AG04450 (cell line): ENCODE measurements around the gene SLC12A7. TPM values are rescaled to one million over a fixed set of nuclear protein-coding genes. Genes with fewer than 3 reads are reported as not detected.

Source experiments
- CTCF ChIA-PET: fragments of 300-600, 350-600 bp; formaldehyde crosslinking; extraction: SDS; loops from one replicate; lab custom pipeline; 2022; ENCODE audit warnings: antibody characterized with exemption, inconsistent platforms; lab: Charles Lee
- POLR2A ChIA-PET: fragments of 350-600 bp; formaldehyde crosslinking; extraction: SDS; loops from one replicate; lab custom pipeline; 2021; ENCODE audit warnings: antibody characterized with exemption, inconsistent platforms; lab: Yijun Ruan, JAX
- DNase-seq: peaks from one replicate; pipeline ENCODE4 v3.0.0-alpha.2; 2011; ENCODE audit warnings: low read depth, low spot score
- H3K27ac ChIP-seq: one replicate; pipeline ENCODE4 v1.5.1; 2012; ENCODE audit warnings: low read depth, low read length, control low read depth
- H3K27me3 ChIP-seq: one replicate; pipeline ENCODE4 v1.6.0; 2012; ENCODE audit warnings: low read length; ENCODE audit not compliant: control insufficient read depth, insufficient read depth
- H3K4me3 ChIP-seq: 2 replicates; pipeline ENCODE4 v1.5.1; 2011; ENCODE audit warnings: mild to moderate bottlenecking, low read depth, low read length, control low read depth
- H3K9me3 ChIP-seq: 2 replicates; pipeline ENCODE4 v1.5.1; 2012; ENCODE audit warnings: low read length; ENCODE audit not compliant: control insufficient read depth, insufficient read depth
- CTCF ChIP-seq: IDR thresholded peaks from 2 replicates; pipeline ENCODE4 v1.5.1; 2011; ENCODE audit warnings: low read depth, low read length, control low read depth, inconsistent platforms
- polyA plus RNA-seq: library from polyadenylated mRNA; depleted of rRNA; stranded (reverse); fragments of >200 nt; gene quantifications from 2 replicates; pipeline ENCODE4 v1.2.3, GENCODE V29; 2011

SLC12A7 gene
- polyA plus RNA-seq, 1 experiment: 0.56 TPM

GRCh38 chr5:1060535-1060981, 51.3 kb downstream of the SLC12A7 start:
- CTCF ChIA-PET: no interaction called here
- Histone ChIP-seq H3K27me3 (no peaks in the 10 kb centered on the region), H3K4me3 (no peak overlapping the region), H3K27ac (no peak overlapping the region), H3K9me3 (peaks cover 87% of the 10 kb centered on the region)
- TF ChIP-seq CTCF: no peak
- no peak for DNase-seq
- POLR2A ChIA-PET: no interaction called here

DNA sequence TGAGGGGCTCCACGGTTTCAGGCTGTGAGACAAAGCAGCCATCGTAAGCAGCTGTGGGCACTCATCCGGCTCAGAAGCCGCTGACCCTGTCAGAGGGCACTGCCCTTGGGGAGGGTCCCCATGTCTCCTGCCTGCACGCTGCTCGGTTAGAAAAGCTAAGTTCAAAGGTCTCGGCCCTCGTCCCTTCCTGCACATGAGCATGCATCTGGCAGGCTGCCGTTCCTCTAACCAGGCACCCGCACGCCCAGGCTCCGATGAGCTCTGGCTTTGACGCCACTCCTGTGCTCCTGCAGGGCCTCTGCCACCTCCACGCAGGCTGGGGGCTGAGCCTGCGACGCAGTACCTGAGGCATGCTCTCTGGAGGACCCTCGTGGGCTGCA, 52.0 kb downstream of the SLC12A7 start:
- no peak for TF ChIP-seq CTCF
- POLR2A ChIA-PET: no interaction called here
- H3K27me3 ChIP-seq: no peaks in the 10 kb centered on the region
- peaks cover 81% of the 10 kb centered on the region for H3K9me3 ChIP-seq
- no peak overlapping the region for H3K27ac ChIP-seq
- no peak overlapping the region for H3K4me3 ChIP-seq
- CTCF ChIA-PET: no interaction called here
- DNase-seq: no peak

DNA sequence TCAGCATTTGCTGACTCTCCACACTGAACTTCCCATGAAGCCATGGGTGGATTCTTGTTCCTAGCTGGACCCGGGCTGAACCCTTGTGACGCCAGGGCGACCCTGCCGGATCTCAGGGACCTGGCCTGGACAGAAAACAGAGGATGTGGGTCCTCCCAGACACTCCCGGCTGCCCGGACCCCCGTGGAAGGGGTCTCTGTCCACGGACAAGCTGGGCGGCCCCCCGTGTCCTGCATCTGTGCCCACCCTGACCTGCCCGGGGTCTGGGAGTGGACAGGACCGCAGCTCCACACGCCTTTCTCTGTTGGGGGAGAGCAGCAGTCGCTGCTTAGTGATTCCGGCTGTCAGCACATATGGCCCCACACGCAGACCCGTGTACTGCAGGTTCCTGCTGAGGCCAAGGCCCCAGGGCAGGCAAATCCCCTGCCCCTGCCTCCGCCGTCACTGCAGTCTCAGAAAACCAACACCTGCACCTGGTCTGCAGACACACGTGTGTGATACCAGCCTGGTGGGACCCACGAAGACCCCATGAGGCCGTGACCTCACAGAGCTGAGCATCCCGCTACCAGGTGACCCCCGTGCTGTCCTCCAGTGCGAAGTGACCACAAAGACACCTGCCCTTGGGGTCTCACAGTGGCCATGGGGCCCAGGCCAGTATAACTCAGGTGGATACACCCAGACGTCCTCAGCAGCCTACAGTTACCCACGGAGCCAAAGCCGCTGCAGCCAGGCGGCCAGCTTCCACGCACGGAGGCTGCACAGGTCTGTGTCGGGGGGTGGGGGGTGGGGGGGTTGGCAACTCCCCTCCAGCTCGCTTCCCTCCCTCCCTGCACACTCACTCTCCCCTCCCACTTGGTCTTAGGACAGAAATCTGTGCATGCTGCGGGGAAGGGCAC, 52.6 kb downstream of the SLC12A7 start:
- TF ChIP-seq CTCF: no peak
- CTCF ChIA-PET: no interaction called here
- POLR2A ChIA-PET: no interaction called here
- Histone ChIP-seq H3K27me3 (no peaks in the 10 kb centered on the region), H3K9me3 (peaks cover 80% of the 10 kb centered on the region), H3K4me3 (no peak overlapping the region), H3K27ac (no peak overlapping the region)
- no peak for DNase-seq

- ChIA-PET CTCF (no interaction called here), POLR2A (no interaction called here)
- DNase-seq: no peak
- no peak overlapping the region for H3K27ac ChIP-seq
- TF ChIP-seq CTCF: no peak
- H3K4me3 ChIP-seq: no peak overlapping the region
- H3K9me3 ChIP-seq: peaks cover 83% of the 10 kb centered on the region
- H3K27me3 ChIP-seq: no peaks in the 10 kb centered on the region
Measured at GRCh38 chr5:1058083-1058945, 53.5 kb downstream of the SLC12A7 start.
